Stimulated activated CD4-positive, alpha-beta T cell treated with anti-CD3 and anti-CD28 coated beads, Interleukin-15, amount 100 ng/mL, for 1 hour (primary cell): ENCODE results near the gene DKK1.
"Not testable (repeated sequence)": the region's sequence is repeated elsewhere in the genome, so short reads cannot be mapped to it uniquely, and the experiment has no call there.

Source experiments
- DNase-seq, 2 donors: peaks; one replicate each; pipeline ENCODE4 v3.0.0-alpha.2; 2020; ENCODE audit warnings: low read depth in 1 of 2, low spot score in 1 of 2

The DKK1 gene

GRCh38 chr10:52365547-52366432, 51.7 kb downstream of the DKK1 start:
- not testable (repeated sequence) for DNase-seq
